HG02571 (cell line): ENCODE measurements around the gene PLA2G4B.
A peak's percentile ranks its signal among the peaks of the same experiment; 100 is the strongest.

Experiments
- ATAC-seq: cut with Tn5 transposase; IDR thresholded peaks from one replicate; pipeline ENCODE4 v1.9.1; 2021; ENCODE audit warnings: mild to moderate bottlenecking, moderate library complexity; ENCODE audit not compliant: unreplicated experiment

Gene PLA2G4B

DNA sequence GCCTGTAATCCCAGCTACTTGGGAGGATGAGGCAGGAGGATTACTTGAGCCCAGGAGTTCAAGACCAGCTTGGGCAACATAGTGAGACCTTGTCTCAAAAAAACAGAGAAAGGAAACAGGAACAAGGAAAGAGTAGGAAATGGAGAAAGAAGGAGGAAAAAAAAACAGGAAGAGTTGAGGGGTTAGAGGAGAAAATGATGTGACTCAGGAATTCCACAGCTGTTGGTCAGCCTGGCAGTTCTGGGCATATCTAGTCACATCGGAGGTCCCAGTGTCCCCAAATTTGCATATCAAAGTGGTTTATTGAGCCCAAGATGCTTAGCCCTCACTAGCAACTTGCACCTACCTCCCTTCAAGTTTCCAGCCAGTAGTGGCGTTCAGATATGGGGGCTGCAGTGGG lies 29.5 kb upstream of the PLA2G4B start:
- ATAC-seq, result no peak

DNA sequence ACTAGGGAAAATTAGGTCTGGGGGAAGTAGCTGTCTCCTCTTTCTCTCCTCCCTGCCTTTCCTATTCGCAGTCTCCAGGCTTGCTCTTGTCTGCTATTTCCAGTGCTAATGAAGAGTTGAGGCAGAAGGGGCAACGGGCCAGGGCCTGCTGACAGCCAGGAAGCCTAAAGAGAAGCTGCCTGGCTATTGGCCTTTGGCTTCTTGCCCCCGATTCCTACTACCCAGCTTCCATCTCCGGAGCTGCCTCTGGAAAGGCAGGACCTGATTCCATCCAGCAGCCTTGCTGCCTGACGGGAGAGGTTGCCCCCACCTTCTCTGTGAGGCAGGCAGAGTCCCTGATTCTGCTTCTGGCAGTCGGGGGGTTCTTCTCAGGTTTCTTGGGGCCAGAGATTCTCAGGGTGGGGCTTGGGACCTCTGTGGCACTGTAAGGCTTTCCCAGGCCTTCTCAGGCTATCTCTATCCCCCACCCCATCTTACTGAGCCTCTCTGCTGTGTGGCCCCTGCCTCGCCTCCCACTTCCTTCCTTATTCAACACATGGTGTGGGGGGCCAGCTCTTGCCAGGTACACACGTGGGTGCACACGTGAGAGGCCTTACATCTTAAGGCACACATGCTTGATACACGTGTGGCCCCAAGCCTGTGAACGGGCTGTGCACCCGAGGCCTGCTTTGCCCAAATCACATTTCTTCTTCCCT lies 29.0 kb upstream of the PLA2G4B start:
- ATAC-seq, result no peak

DNA sequence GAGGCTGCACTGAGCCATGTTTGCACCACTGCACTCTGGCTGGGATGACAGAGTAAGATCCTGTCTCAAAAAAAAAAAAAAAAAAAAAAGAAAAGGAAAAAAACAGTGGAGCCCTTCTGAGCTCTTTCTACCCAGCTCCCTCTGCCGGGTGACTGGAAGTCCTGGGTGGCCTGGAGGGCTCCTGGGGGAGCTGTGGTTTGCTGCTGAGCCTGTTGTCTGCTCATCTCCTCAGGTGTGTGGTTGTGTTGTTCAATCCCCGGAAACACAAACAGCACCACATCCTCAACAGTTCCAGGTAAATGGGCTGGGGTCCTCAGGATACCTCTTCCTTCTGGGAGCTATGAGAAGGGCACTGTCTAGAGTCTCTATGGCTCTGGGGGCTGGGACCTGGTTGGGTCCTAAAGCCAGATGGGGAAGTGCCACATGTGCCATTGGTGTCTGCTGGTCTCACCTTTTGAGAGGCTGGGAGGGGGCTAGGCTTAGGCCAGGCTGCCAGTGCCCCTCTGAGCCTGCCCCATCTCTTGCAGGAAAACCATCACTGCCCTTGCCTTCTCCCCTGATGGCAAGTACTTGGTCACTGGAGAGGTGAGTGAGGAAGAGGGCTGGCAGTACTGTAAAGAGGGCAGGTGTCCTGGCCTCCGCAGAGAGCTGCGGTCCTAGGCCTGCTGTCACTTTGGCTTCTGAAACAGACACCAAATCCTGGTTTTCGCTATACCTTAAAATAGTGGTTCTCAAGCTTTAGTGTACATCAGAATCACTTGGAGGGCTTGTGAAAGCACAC lies 27.8 kb upstream of the PLA2G4B start:
- no peak for ATAC-seq

DNA sequence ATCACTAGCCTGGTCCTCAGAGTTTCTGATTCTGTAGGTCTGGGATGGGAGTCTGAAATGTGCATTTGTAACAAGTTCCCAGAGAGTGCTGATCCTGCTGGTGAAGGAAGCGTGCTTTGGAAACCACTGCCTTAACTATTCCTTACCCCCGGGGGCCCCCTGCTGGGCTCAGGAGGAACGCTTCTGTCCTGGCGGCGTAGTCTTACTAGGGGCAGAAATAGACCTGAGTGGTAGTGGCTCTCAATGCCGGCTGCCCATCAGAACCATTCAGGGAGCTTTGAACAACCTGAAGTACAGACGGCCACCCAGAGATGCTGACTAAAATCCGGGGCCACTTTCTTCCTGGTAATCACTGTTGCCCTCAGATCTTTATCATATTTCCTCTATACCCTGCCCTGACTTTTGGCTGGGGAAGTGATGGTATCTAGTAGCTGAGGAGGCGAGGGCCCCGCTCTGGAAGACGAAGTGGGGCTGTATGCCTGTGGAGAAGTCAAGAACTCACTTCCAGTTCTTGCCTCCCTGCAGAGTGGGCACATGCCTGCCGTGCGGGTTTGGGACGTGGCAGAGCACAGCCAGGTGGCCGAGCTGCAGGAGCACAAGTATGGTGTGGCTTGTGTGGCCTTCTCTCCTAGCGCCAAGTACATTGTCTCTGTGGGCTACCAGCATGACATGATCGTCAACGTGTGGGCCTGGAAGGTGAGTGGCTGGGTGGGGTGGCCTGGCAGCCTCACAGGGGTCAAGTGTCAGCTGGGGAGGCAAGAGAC lies 27.0 kb upstream of the PLA2G4B start:
- ATAC-seq, result peak; percentile 59

GRCh38 chr15:41812820-41813375 lies 25.7 kb upstream of the PLA2G4B start:
- no peak for ATAC-seq

DNA sequence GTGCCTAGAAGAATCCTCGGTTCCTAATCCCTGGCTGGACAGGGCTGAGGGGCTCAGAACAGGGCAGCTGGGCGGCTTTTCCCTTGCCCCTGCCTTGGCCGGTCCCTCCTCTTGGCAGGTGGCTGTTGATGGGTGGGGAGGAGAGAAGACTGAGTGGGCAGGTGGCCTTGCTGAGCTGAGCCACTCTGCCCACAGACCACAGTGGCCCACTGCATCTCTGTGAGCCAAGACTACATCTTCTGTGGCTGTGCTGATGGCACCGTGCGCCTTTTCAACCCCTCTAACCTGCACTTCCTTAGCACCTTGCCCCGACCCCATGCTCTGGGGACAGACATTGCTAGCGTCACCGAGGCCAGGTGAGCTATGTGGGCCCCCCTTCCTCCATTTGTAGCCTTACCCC lies 25.2 kb upstream of the PLA2G4B start:
- ATAC-seq, result no peak

DNA sequence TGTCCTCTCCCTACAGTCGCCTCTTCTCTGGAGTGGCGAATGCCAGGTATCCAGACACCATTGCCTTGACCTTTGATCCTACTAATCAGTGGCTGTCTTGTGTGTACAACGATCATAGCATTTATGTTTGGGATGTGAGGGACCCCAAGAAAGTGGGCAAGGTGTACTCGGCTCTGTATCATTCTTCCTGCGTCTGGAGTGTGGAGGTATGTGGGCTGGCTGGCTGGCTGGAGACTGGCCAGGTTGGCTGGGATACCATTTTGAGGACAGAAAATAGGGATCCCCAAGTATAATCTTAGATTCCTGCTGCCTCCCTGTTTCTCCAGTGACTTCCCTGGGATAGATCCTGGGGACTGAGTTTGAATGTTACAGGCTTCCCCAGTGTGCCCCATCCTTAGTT lies 24.1 kb upstream of the PLA2G4B start:
- ATAC-seq, result no peak

DNA sequence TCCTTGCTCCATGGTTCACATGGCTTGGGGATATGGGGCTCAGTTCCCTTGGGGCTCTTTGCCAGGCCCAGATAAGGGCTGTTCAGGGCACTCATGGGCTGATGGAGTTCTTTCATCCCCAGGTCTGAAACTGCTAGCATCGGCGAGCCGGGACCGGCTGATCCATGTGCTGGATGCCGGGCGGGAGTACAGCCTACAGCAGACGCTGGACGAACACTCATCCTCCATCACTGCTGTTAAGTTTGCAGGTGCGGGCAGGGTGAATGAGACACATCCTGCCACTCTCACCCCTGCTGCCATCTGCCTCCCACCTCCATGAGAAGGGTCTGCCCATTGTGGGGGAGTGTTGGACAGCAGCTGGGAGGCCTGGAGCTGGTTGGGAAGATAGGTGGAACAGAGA lies 21.9 kb upstream of the PLA2G4B start:
- no peak for ATAC-seq

- ATAC-seq, result no peak
These were observed 21.3 kb upstream of the PLA2G4B start for GRCh38 chr15:41817327-41817726.

DNA sequence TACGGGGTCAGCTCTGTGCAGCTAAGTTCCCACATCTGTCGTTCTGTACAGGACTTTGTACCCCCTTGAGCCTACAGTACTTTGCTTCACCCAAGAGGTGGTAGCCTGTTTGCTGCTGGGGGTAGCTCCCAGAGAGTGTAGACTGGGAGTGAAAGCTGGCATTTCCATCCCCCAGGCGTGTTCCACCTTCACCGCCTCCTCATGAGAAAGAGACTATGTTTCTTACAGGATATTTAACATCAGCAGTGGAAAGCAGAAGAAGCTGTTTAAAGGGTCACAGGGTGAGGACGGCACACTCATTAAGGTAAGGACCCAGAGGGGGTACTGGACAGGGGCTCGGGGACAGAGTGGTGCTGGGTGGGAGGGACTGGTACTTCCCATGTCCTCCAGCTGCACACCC lies 20.9 kb upstream of the PLA2G4B start:
- ATAC-seq, result no peak

- no peak for ATAC-seq
These were observed 19.1 kb upstream of the PLA2G4B start for GRCh38 chr15:41819455-41820050.

GRCh38 chr15:41820791-41821423 lies 17.7 kb upstream of the PLA2G4B start:
- ATAC-seq, result no peak

DNA sequence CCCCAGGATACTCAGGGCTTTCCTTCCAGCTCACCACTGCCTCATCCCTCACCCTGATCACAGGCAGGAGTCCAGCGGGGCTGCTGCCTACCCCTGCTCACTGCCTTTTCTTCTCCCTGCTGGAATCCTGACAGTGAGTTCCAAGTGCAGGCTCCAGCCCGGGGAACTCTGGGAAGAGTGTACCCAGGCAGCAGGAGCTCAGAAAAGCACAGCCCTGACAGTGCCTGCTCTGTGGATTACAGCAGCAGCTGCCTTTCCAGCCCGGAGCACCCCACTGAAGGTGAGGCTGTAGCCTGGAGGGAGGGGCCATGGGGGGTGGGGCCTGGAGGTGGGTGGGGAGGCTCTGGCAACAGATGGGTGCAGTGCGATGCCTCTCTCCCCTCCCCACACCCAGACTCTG lies 16.8 kb upstream of the PLA2G4B start:
- no peak for ATAC-seq

- no peak for ATAC-seq
These were observed 16.2 kb upstream of the PLA2G4B start for GRCh38 chr15:41822471-41822870.

- no peak for ATAC-seq
These were observed 15.7 kb upstream of the PLA2G4B start for GRCh38 chr15:41822957-41823356.

GRCh38 chr15:41823502-41823901 lies 15.1 kb upstream of the PLA2G4B start:
- ATAC-seq, result no peak

GRCh38 chr15:41824062-41824745 lies 14.4 kb upstream of the PLA2G4B start:
- ATAC-seq, result no peak

GRCh38 chr15:41825145-41825544 lies 13.5 kb upstream of the PLA2G4B start:
- no peak for ATAC-seq

- ATAC-seq, result no peak
These were observed 12.8 kb upstream of the PLA2G4B start for GRCh38 chr15:41825572-41826535.
